GM12878 (cell line): ENCODE data around the gene CCN5. TPM values are rescaled to one million over a fixed set of nuclear protein-coding genes. Genes with fewer than 3 reads are reported as not detected.
A peak's percentile ranks its signal among the peaks of the same experiment; 100 is the strongest.
"Not testable (repeated sequence)": the region's sequence is repeated elsewhere in the genome, so short reads cannot be mapped to it uniquely, and the experiment has no call there.

Experiments used
- ATAC-seq: fragments of 200-7000 bp; cut with Tn5 transposase; 3 replicates; pipeline ENCODE4 v1.9.1; 2020; ENCODE audit warnings: mild to moderate bottlenecking, moderate library complexity
- BruUV-seq: library from RNA; stranded (reverse); fragments of 400-500 nt; replicated peaks from 2 replicates; lab custom pipeline; 2021; lab: Mats Ljungman, UMichigan
- CTCF ChIA-PET: fragments of 300-600 bp; sonication (Branson Sonifier 250); formaldehyde crosslinking; extraction: SDS; loops from one replicate; lab custom pipeline; 2021; ENCODE audit warnings: inconsistent platforms; lab: Yijun Ruan, JAX
- POLR2A ChIA-PET: fragments of 350-600 bp; formaldehyde crosslinking; extraction: SDS; loops from one replicate; lab custom pipeline; 2021; ENCODE audit warnings: inconsistent platforms; lab: Charles Lee
- RAD21 ChIA-PET: fragments of 300-600 bp; sonication (Branson Sonifier 250); formaldehyde crosslinking; loops from one replicate; lab custom pipeline; 2023; ENCODE audit warnings: antibody characterized with exemption; ENCODE audit not compliant: unreplicated experiment; lab: Charles Lee
- SMC1A ChIA-PET: fragments of 300-600 bp; sonication (Branson Sonifier 250); formaldehyde crosslinking; loops from one replicate; lab custom pipeline; 2023; ENCODE audit not compliant: unreplicated experiment, uncharacterized antibody; lab: Charles Lee
- DNase-seq: peaks from one replicate; pipeline ENCODE4 v3.0.0-alpha.2; 2011; ENCODE audit warnings: low read depth, low spot score
- FAIRE-seq: peaks from 3 replicates; lab custom pipeline; 2011; peaks lifted over from hg19 to GRCh38; lab: Jason Lieb, UNC
- H2AFZ ChIP-seq: 2 replicates; pipeline ENCODE4 v1.6.0; 2011; ENCODE audit warnings: low read depth, low read length, control low read depth; ENCODE audit not compliant: control insufficient read depth
- H3K27ac ChIP-seq: 2 replicates; pipeline ENCODE4 v1.5.1; 2011; ENCODE audit warnings: control low read depth; ENCODE audit not compliant: control insufficient read depth, insufficient read depth
- H3K27me3 ChIP-seq, 2 experiments: replicated peaks in 1 of 2; 2 replicates each; pipeline versions ENCODE4 v1.6.0 to v1.6.1; 2011; ENCODE audit warnings: low read length in 1 of 2; ENCODE audit not compliant: control insufficient read depth in 2 of 2, insufficient read depth in 2 of 2
- H3K36me3 ChIP-seq, 2 experiments: 2 replicates each; pipeline ENCODE4 v1.5.1; 2011; ENCODE audit warnings: low read length in 1 of 2; ENCODE audit not compliant: control insufficient read depth in 2 of 2, insufficient read depth in 2 of 2
- H3K4me1 ChIP-seq: 2 replicates; pipeline ENCODE4 v1.6.1; 2011; ENCODE audit warnings: mild to moderate bottlenecking, low read length, moderate library complexity, mixed read lengths; ENCODE audit not compliant: control insufficient read depth, insufficient read depth
- H3K4me2 ChIP-seq: 2 replicates; pipeline ENCODE4 v1.6.0; 2011; ENCODE audit warnings: control low read depth; ENCODE audit not compliant: control insufficient read depth, insufficient read depth
- H3K4me3 ChIP-seq: fragments of 200-600 bp; sonication (generic); 2 replicates; pipeline ENCODE4 v1.5.1; 2016
- H3K79me2 ChIP-seq: 2 replicates; pipeline ENCODE4 v1.6.0; 2011; ENCODE audit warnings: low read length; ENCODE audit not compliant: control insufficient read depth, insufficient read depth
- H3K9ac ChIP-seq: 2 replicates; pipeline ENCODE4 v1.8.0; 2011; ENCODE audit warnings: low read length, control low read depth, mixed read lengths; ENCODE audit not compliant: control insufficient read depth, insufficient read depth
- H3K9me3 ChIP-seq: replicated peaks from 3 replicates; pipeline ENCODE4 v1.5.1; 2011; ENCODE audit warnings: mild to moderate bottlenecking, low read length; ENCODE audit not compliant: control insufficient read depth, insufficient read depth
- H4K20me1 ChIP-seq: 2 replicates; pipeline ENCODE4 v1.6.0; 2011; ENCODE audit not compliant: control insufficient read depth, insufficient read depth
- RUNX3 ChIP-seq: IDR thresholded peaks from 2 replicates; pipeline ENCODE4 v1.6.1; 2012; ENCODE audit warnings: low read length, inconsistent platforms
- SPI1 ChIP-seq: IDR thresholded peaks from 2 replicates; pipeline ENCODE4 v1.6.1; 2011; ENCODE audit warnings: low read depth, mild to moderate bottlenecking, low read length, moderate library complexity, borderline replicate concordance; ENCODE audit not compliant: insufficient read depth
- TCF3 ChIP-seq: IDR thresholded peaks from 2 replicates; pipeline ENCODE4 v1.6.1; 2012; ENCODE audit warnings: low read depth, mild to moderate bottlenecking, low read length, borderline replicate concordance; ENCODE audit not compliant: insufficient read depth
- ZNF384 ChIP-seq: IDR thresholded peaks from 2 replicates; pipeline ENCODE4 v1.6.1; 2012; ENCODE audit warnings: low read depth, mild to moderate bottlenecking, low read length, improper control_type of control experiment, borderline replicate concordance
- WGBS: methylation state at CpG from one replicate; pipeline ENCODE4 v1.1.6; 2016; ENCODE audit warnings: low lambda C conversion rate; ENCODE audit not compliant: insufficient replicate concordance, insufficient coverage; ENCODE audit errors: missing lambda C conversion rate; 5-methylcytosine and 5-hydroxymethylcytosine counted together
- in situ Hi-C: fragments of 300-500 bp; cut with MboI; formaldehyde crosslinking; loops from 9 replicates; pipeline ENCODE4 v1.14.3; 2018; ENCODE audit warnings: mixed read lengths
- intact Hi-C: fragments of 100-400 bp; cut with micrococcal nuclease; formaldehyde crosslinking; loops from one replicate; pipeline ENCODE4 v1.14.2; 2022; ENCODE audit not compliant: unreplicated experiment
- polyA plus RNA-seq, 11 experiments: library from polyadenylated mRNA; depleted of rRNA in 4 of 11; unstranded in 6 of 11; stranded (reverse) in 5 of 11; fragments of >200 nt; fragmentation: Nextera tagmentation in 4 of 11; fragmentation: Illumina TruSeq in 1 of 11; extraction: Ambion mirVana in 4 of 11; extraction: Trizol in 1 of 11; gene quantifications; 1 replicate in 1 of 11; 2 replicates in 10 of 11; pipeline versions ENCODE4 v1.2.1 to v1.2.3, GENCODE V29; 2011 to 2016; ENCODE audit warnings: inconsistent platforms in 2 of 11, missing spikeins in 2 of 11, low read depth in 1 of 11
- total RNA-seq, 4 experiments: library from RNA; depleted of rRNA in 3 of 4; stranded (reverse); fragments of >200 nt in 3 of 4; fragmentation: Illumina TruSeq in 1 of 4; extraction: Trizol in 1 of 4; gene quantifications; 2 replicates each; pipeline versions ENCODE4 v1.2.1 to v1.2.3, GENCODE V29; 2013 to 2021

CCN5 gene
- total and polyA plus RNA-seq, 10 of the 15 experiments (the other 5 are each of a cell fraction or from before 2014, with no cell fraction given): 0.14 to 0.15 TPM; not detected in 8

GRCh38 chr20:44697041-44697440 is 18.1 kb upstream of the CCN5 start:
- H3K9ac ChIP-seq, DNase-seq, in situ Hi-C loops, H3K9me3 ChIP-seq, H3K36me3 ChIP-seq, H2AFZ ChIP-seq, H4K20me1 ChIP-seq, BruUV-seq, H3K4me3 ChIP-seq, intact Hi-C loops, H3K27me3 ChIP-seq, H3K4me2 ChIP-seq, FAIRE-seq, H3K79me2 ChIP-seq: not testable (repeated sequence)
- WGBS: 80% methylated on average over 4 of the region's 5 CpGs
- ATAC-seq: peak; percentile 26; the same call in 1 of the 3 replicates
- POLR2A ChIA-PET: interaction anchor here (0.6 kb wide), 1 partner anchor 265 kb away, joined by 8 read pairs; no protein-coding TSS in a partner anchor
- Histone ChIP-seq H3K4me1 (peaks cover 25% of the 10 kb centered on the region), H3K27ac (peak overlapping the region; percentile 37; the same call in 1 of the 2 replicates)
- RAD21 ChIA-PET: interaction anchor here (0.6 to 0.8 kb wide), 2 partner anchors 12 to 391 kb away, joined by 3 read pairs; no protein-coding TSS in a partner anchor
- peak; percentile 21; the same call in 1 of the 2 replicates for TF ChIP-seq SPI1
- TF ChIP-seq RUNX3: 0 out of 2 replicates have a peak, but pooled peaks have one; percentile 10
- TF ChIP-seq ZNF384: peak; percentile 21; the same call in 1 of the 2 replicates
- CTCF ChIA-PET: interaction anchor here (0.9 to 2.7 kb wide), 3 partner anchors 12 to 121 kb away, joined by 4 to 11 read pairs (median 5); no protein-coding TSS in a partner anchor
- SMC1A ChIA-PET: interaction anchor here (0.7 to 1.2 kb wide), 2 partner anchors 12 to 191 kb away, joined by 3 to 5 read pairs; no protein-coding TSS in a partner anchor

- ATAC-seq (no peak), DNase-seq (no peak), FAIRE-seq (no peak)
- Histone ChIP-seq H3K4me3 (no peak overlapping the region), H2AFZ (no peak overlapping the region), H3K79me2 (no peaks in the 10 kb centered on the region), H3K36me3 (no peaks in the 10 kb centered on the region), H3K27me3 (no peaks in the 10 kb centered on the region; a peak in 1 of 4 replicates), H3K9ac (no peak overlapping the region), H3K4me1 (peaks cover 29% of the 10 kb centered on the region), H3K4me2 (no peak overlapping the region), H4K20me1 (no peaks in the 10 kb centered on the region), H3K27ac (no peak overlapping the region), H3K9me3 (no peaks in the 10 kb centered on the region; the same call in 2 of the 3 replicates)
- no TSS peak for BruUV-seq
- SMC1A ChIA-PET: interaction anchor here (0.9 kb wide), 1 partner anchor 13 kb away, joined by 3 read pairs; no protein-coding TSS in a partner anchor
- intact Hi-C loops: no loop called here
- WGBS: 36% methylated on average over 3 of the region's 3 CpGs
- in situ Hi-C loops: no loop called here
- no peak for TF ChIP-seq TCF3
- CTCF ChIA-PET: no interaction called here
- POLR2A ChIA-PET: no interaction called here
- RAD21 ChIA-PET: no interaction called here
Observed at GRCh38 chr20:44698351-44698750, 16.8 kb upstream of the CCN5 start.
